Measurements from ENCODE around the gene TGFBR3L. TPM values are rescaled to one million over a fixed set of nuclear protein-coding genes. Genes with fewer than 3 reads are reported as not detected.

TGFBR3L gene
- total and polyA plus RNA-seq, 2 experiments from 2014 or later, result 1.7 to 7.0 TPM

- peak overlapping the region; percentile 58; the same call in 1 of the 3 replicates for H3K4me3 Mint-ChIP-seq
- H3K4me3 ChIP-seq, result peak overlapping the region; percentile 78
These were observed 27.1 kb upstream of the TGFBR3L start for GRCh38 chr19:7887408-7888144.

More at GRCh38 chr19:7887408-7888144, 27.1 kb upstream of the TGFBR3L start:
- Mint-ChIP-seq H3K4me1 (peaks cover 5% of the 10 kb centered on the region; the same call in 2 of the 3 replicates), H3K27ac (no peak overlapping the region), H3K36me3 (ENCODE audit: low read depth) (no peaks in the 10 kb centered on the region), H3K9me3 (no peaks in the 10 kb centered on the region), H3K27me3 (ENCODE audit: insufficient read depth, low read depth, poor library complexity) (peaks cover 16% of the 10 kb centered on the region)
- DNase-seq (ENCODE audit: low spot score), result peak; percentile 48
- Histone ChIP-seq H3K36me3 (ENCODE audit: insufficient read depth) (no peaks in the 10 kb centered on the region), H2AFZ (peak overlapping the region; percentile 98), H4K20me1 (replicated peaks; ENCODE audit: insufficient read depth) (no peaks in the 10 kb centered on the region), H3F3A (replicated peaks; ENCODE audit: low read depth) (no peaks in the 10 kb centered on the region), H3K27ac (ENCODE audit: low read depth) (no peak overlapping the region), H3K4me1 (ENCODE audit: insufficient read depth) (no peaks in the 10 kb centered on the region; the same call in 1 of the 2 replicates), H3K4me2 (peak overlapping the region; percentile 89), H3K27me3 (ENCODE audit: insufficient read depth) (peaks cover 11% of the 10 kb centered on the region), H3K9me2 (ENCODE audit: insufficient read depth) (no peaks in the 10 kb centered on the region), H3K79me2 (replicated peaks; ENCODE audit: insufficient read depth) (no peaks in the 10 kb centered on the region)
- ATAC-seq, result peak; percentile 18
- no peak for TF ChIP-seq ETS1 (IDR thresholded peaks at IDR 0.05)
- TF ChIP-seq POLR2AphosphoS5 (IDR thresholded peaks at IDR 0.05; ENCODE audit: low read depth), result no peak
- TF ChIP-seq EZH2phosphoT487 (IDR thresholded peaks at IDR 0.05; ENCODE audit: unreplicated experiment), result no peak
- no peak for TF ChIP-seq JUNB (IDR thresholded peaks at IDR 0.05; ENCODE audit: unreplicated experiment)
- TF ChIP-seq STAT1 (IDR thresholded peaks at IDR 0.05; ENCODE audit: unreplicated experiment), result no peak
- no peak for TF ChIP-seq EZH2 (IDR thresholded peaks at IDR 0.05; ENCODE audit: low read depth, unreplicated experiment)
- no peak for TF ChIP-seq ZNF462 (CRISPR knock-in tag; IDR thresholded peaks at IDR 0.05)
- no peak for TF ChIP-seq ZNF114 (CRISPR knock-in tag; IDR thresholded peaks at IDR 0.05)
- no peak for TF ChIP-seq NANOG (IDR thresholded peaks at IDR 0.05; ENCODE audit: borderline replicate concordance)
- no peak for TF ChIP-seq REST (IDR thresholded peaks at IDR 0.05; ENCODE audit: unreplicated experiment)
- no peak for TF ChIP-seq CTCF (conservative IDR thresholded peaks at IDR 0.05; ENCODE audit: low read depth in 2 of 2)
- no peak for TF ChIP-seq CREB1 (CRISPR knock-in tag; IDR thresholded peaks at IDR 0.05; ENCODE audit: low read depth)

Measured in GM23338 (cell line).